Stimulated activated effector memory CD8-positive, alpha-beta T cell treated with anti-CD3 and anti-CD28 coated beads, Interleukin-12 subunit alpha, Interleukin-12 subunit beta, amount 100 ng/mL, for 72 hours (primary cell): Measurements from ENCODE around the gene PAPPA.

Experiments used
- ATAC-seq: fragments of 150-1000 bp; cut with Tn5 transposase; 2 replicates; pipeline ENCODE4 v1.10.0; 2021
- DNase-seq, 2 donors: peaks; one replicate each; pipeline ENCODE4 v3.0.0; 2021 to 2022; ENCODE audit warnings: low spot score in 2 of 2
- H3K27ac Mint-ChIP-seq: one replicate; pipeline ENCODE4 v1.8.0; 2022; ENCODE audit warnings: mild to moderate bottlenecking, mixed read lengths
- H3K36me3 Mint-ChIP-seq: one replicate; pipeline ENCODE4 v1.8.0; 2022; ENCODE audit warnings: mild to moderate bottlenecking, mixed read lengths
- H3K4me1 Mint-ChIP-seq: one replicate; pipeline ENCODE4 v1.8.0; 2022; ENCODE audit warnings: mixed read lengths
- H3K4me3 Mint-ChIP-seq: one replicate; pipeline ENCODE4 v1.8.0; 2022; ENCODE audit warnings: mild to moderate bottlenecking, mixed read lengths
- H3K9me3 Mint-ChIP-seq: one replicate; pipeline ENCODE4 v1.8.0; 2022; ENCODE audit warnings: mixed read lengths

Gene PAPPA

DNA sequence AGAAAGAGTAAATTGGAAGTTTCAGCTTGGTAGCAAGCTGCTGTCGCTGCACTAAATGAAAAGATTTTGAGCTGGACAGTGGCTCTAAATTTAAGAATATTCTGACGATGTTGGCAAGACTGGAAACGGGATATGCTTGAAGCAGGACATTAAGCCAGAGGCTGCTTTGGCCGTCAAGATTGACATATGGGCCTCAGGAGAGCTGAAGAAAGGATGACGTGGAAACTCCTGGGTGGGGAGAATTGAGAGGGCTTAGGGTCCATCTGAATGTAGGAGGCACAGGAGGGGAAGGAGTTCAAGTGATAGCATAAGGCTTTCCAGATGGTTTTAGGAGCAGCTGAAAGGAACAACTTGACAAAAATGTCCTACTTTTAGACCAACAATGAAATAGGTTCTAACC lies 108.9 kb downstream of the PAPPA start:
- H3K4me1 Mint-ChIP-seq: no peaks in the 10 kb centered on the region
- ATAC-seq: no peak
- H3K4me3 Mint-ChIP-seq: no peak overlapping the region
- no peaks in the 10 kb centered on the region for H3K36me3 Mint-ChIP-seq
- peaks cover 2% of the 10 kb centered on the region for H3K9me3 Mint-ChIP-seq
- DNase-seq: no peak
- H3K27ac Mint-ChIP-seq: no peak overlapping the region

DNA sequence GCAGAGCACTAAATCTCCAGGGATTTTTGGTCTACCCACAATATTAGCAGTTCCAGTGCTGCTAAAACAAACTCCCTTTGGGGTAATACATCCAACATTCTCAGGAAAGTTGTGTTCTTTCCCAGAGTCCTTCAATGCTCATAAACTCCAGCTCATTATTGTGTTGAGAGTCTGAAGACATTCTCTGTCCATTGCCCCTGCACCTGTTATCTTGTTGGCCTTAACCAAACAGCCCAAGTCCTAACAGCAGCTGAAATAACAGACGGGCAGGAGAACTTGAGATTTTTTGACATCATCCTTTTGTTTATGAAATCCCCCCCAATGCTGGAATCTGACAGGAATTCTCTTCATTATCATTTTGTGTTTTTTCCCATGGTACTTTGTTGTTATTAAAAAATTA lies 110.8 kb downstream of the PAPPA start:
- Mint-ChIP-seq H3K4me1 (no peaks in the 10 kb centered on the region), H3K36me3 (no peaks in the 10 kb centered on the region), H3K27ac (no peak overlapping the region), H3K4me3 (no peak overlapping the region), H3K9me3 (peaks cover 2% of the 10 kb centered on the region)
- DNase-seq (no peak), ATAC-seq (no peak)

DNA sequence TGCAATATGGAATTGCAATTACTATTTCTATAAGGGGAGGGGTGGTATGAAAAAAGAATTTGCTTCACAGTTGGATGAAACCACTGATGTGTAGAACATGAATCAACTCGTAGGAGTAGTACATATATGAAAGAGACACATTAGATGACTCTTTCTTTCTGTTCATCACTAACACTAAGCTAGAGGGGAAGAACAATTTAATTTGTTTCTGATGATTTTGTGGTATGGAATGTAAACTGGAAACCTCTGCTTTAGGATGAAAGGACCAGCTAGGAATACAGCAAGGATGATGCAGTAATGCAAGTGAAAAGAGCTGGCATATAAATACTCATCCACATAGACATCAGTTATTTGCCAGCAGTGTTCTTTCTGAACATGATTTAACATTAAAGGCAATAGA lies 113.4 kb downstream of the PAPPA start:
- peaks cover 2% of the 10 kb centered on the region for H3K9me3 Mint-ChIP-seq
- DNase-seq (no peak), ATAC-seq (no peak)
- H3K27ac Mint-ChIP-seq: no peak overlapping the region
- H3K4me3 Mint-ChIP-seq: no peak overlapping the region
- no peaks in the 10 kb centered on the region for H3K36me3 Mint-ChIP-seq
- no peaks in the 10 kb centered on the region for H3K4me1 Mint-ChIP-seq

- Mint-ChIP-seq H3K9me3 (no peaks in the 10 kb centered on the region), H3K27ac (no peak overlapping the region), H3K36me3 (no peaks in the 10 kb centered on the region), H3K4me1 (no peaks in the 10 kb centered on the region), H3K4me3 (no peak overlapping the region)
- no peak for ATAC-seq
- no peak for DNase-seq
Observed at GRCh38 chr9:116269250-116269649, 115.7 kb downstream of the PAPPA start.

DNA sequence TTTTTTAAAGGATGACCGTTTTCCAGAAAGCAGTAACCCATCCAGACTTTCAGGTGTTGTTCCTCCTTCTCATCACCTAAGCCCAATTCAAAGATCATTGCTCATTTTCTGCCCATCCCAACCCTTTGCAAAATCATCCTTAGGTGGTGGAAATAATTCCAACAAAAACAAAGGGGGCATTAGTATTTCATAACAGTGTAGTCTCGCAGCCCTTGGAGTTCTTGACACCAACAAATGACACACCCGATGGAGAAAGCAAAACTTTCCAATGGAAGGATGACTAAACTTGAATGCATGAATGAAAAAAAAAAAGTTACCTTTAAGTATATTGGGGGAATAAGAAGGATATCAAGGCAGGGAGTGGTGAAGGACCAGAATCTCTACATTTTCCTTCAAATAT lies 117.0 kb downstream of the PAPPA start:
- H3K27ac Mint-ChIP-seq: no peak overlapping the region
- H3K4me3 Mint-ChIP-seq: no peak overlapping the region
- H3K36me3 Mint-ChIP-seq: no peaks in the 10 kb centered on the region
- DNase-seq (no peak), ATAC-seq (no peak)
- no peaks in the 10 kb centered on the region for H3K9me3 Mint-ChIP-seq
- H3K4me1 Mint-ChIP-seq: no peaks in the 10 kb centered on the region

- Mint-ChIP-seq H3K27ac (no peak overlapping the region), H3K4me3 (no peak overlapping the region), H3K4me1 (no peaks in the 10 kb centered on the region), H3K36me3 (no peaks in the 10 kb centered on the region), H3K9me3 (no peaks in the 10 kb centered on the region)
- no peak for DNase-seq
- no peak for ATAC-seq
Observed at GRCh38 chr9:116271340-116271739, 117.7 kb downstream of the PAPPA start.

DNA sequence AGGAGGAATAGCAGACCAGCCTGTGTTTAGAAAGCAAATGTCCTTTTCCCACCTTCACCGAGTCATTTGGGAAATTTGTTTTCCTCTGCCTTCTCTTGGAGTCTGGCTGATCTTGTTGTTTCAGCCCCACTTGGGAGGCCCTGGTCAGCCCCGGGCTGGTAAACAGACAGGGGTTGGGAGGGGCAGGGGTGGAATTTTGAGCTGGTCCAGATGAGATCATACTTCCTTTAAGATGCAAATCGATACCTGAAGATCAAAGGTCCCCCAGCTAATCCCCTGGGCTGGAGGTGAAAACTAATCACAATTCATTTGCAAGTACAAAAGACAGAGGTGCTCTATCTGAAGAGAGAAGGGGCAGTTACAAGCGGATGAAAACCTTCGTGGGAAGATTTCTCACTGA lies 118.4 kb downstream of the PAPPA start:
- ATAC-seq (no peak), DNase-seq (no peak)
- no peaks in the 10 kb centered on the region for H3K36me3 Mint-ChIP-seq
- no peak overlapping the region for H3K4me3 Mint-ChIP-seq
- H3K9me3 Mint-ChIP-seq: no peaks in the 10 kb centered on the region
- H3K27ac Mint-ChIP-seq: no peak overlapping the region
- no peaks in the 10 kb centered on the region for H3K4me1 Mint-ChIP-seq

DNA sequence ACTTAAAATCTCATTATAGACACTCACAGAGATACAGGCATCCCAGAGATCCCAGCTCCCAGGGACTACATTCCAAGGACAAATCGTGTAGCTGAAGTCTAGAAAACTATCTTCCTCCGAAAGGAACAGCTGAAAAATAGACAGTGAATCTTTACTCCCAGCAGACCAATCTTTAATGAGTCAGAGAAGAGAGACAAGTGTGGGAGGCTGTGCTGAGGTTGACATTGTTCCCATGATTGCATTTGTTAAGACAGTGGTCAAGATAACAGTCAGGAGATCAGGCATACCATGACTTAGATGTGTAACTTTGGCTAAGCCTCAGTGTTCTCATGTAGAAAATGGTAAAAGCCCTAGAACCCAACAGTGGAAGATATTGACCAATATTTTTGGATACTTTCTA lies 120.7 kb downstream of the PAPPA start:
- DNase-seq: no peak
- Mint-ChIP-seq H3K4me1 (no peaks in the 10 kb centered on the region), H3K9me3 (no peaks in the 10 kb centered on the region), H3K27ac (no peak overlapping the region), H3K4me3 (no peak overlapping the region), H3K36me3 (no peaks in the 10 kb centered on the region)
- ATAC-seq: no peak

DNA sequence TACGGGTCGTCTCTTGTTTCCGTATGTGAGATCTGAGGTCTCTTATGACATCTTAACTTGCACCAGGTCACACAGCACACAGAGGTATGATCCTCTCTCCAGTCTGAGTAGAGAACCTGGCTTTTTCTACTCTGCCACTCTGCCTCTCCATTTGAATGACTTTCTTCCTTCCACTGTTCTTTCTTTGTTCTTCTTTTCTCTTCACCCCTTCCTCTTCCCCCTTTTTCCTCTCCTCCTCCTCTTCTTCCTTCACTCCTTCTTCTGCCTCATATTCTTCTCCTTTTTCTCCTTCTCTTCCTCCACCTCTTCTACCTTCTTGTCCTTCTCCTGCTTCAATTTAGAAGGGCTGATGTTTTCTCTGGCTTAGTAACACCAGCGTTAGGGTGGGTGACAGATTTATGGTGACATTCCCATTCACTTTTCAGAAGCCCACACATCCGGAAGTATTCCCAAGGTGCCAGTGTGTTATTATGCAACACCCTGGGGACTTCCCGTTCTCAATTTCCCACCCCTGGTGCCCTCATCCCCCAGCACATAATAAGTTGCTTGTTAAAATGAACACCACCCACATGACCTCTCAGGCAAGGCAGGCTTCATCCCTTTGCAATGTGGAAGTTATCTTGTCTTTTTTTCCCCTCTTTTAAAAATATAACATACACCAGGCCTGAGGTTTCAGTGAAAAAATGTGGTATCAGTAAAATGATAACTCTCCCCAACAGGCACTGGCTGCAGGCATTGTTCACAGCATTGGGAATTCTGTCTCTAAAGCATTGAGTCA lies 122.0 kb downstream of the PAPPA start:
- Mint-ChIP-seq H3K27ac (no peak overlapping the region), H3K36me3 (no peaks in the 10 kb centered on the region), H3K4me1 (no peaks in the 10 kb centered on the region), H3K4me3 (no peak overlapping the region), H3K9me3 (no peaks in the 10 kb centered on the region)
- ATAC-seq (no peak), DNase-seq (no peak)

- Mint-ChIP-seq H3K36me3 (no peaks in the 10 kb centered on the region), H3K27ac (no peak overlapping the region), H3K4me3 (no peak overlapping the region), H3K4me1 (no peaks in the 10 kb centered on the region), H3K9me3 (no peaks in the 10 kb centered on the region)
- ATAC-seq: no peak
- no peak for DNase-seq
Observed at GRCh38 chr9:116276196-116276493, 122.6 kb downstream of the PAPPA start.

GRCh38 chr9:116276651-116277121 lies 123.1 kb downstream of the PAPPA start:
- ATAC-seq: no peak
- Mint-ChIP-seq H3K36me3 (no peaks in the 10 kb centered on the region), H3K4me1 (no peaks in the 10 kb centered on the region), H3K9me3 (no peaks in the 10 kb centered on the region), H3K27ac (no peak overlapping the region), H3K4me3 (no peak overlapping the region)
- no peak for DNase-seq

GRCh38 chr9:116278326-116278725 lies 124.7 kb downstream of the PAPPA start:
- H3K4me1 Mint-ChIP-seq: no peaks in the 10 kb centered on the region
- no peak for DNase-seq
- no peak for ATAC-seq
- no peaks in the 10 kb centered on the region for H3K36me3 Mint-ChIP-seq
- no peak overlapping the region for H3K4me3 Mint-ChIP-seq
- H3K9me3 Mint-ChIP-seq: no peaks in the 10 kb centered on the region
- no peak overlapping the region for H3K27ac Mint-ChIP-seq

- no peaks in the 10 kb centered on the region for H3K9me3 Mint-ChIP-seq
- ATAC-seq: no peak
- no peak overlapping the region for H3K4me3 Mint-ChIP-seq
- no peak overlapping the region for H3K27ac Mint-ChIP-seq
- no peaks in the 10 kb centered on the region for H3K4me1 Mint-ChIP-seq
- no peaks in the 10 kb centered on the region for H3K36me3 Mint-ChIP-seq
- DNase-seq: no peak
Observed at GRCh38 chr9:116279230-116279629, 125.6 kb downstream of the PAPPA start.

DNA sequence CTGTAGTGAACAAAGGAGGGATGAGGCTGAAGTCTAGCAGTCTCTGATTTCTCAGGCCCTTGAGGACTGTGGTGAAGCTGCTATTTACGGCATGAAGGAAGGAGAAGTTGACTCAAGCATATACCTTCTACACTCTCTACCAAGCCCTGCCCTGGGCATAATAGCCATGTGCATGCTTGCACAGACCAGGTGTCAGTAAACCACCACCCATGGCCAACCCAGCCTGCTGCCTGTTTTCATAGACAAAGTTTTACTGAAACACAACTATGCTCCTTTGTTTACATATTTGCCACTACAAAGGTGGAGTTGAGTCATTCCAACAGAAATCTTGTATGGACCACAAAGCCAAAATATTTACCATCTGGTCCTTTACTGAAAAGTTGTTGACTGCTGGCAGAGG lies 126.9 kb downstream of the PAPPA start:
- Mint-ChIP-seq H3K9me3 (no peaks in the 10 kb centered on the region), H3K4me3 (no peak overlapping the region), H3K4me1 (no peaks in the 10 kb centered on the region), H3K36me3 (no peaks in the 10 kb centered on the region), H3K27ac (no peak overlapping the region)
- no peak for ATAC-seq
- DNase-seq: no peak

- Mint-ChIP-seq H3K4me3 (no peak overlapping the region), H3K4me1 (no peaks in the 10 kb centered on the region), H3K36me3 (no peaks in the 10 kb centered on the region), H3K9me3 (no peaks in the 10 kb centered on the region), H3K27ac (no peak overlapping the region)
- DNase-seq (no peak), ATAC-seq (no peak)
Observed at GRCh38 chr9:116282597-116282996, 129.0 kb downstream of the PAPPA start.

- H3K27ac Mint-ChIP-seq: no peak overlapping the region
- DNase-seq (no peak), ATAC-seq (no peak)
- H3K4me1 Mint-ChIP-seq: no peaks in the 10 kb centered on the region
- no peak overlapping the region for H3K4me3 Mint-ChIP-seq
- no peaks in the 10 kb centered on the region for H3K36me3 Mint-ChIP-seq
- H3K9me3 Mint-ChIP-seq: no peaks in the 10 kb centered on the region
Observed at GRCh38 chr9:116284518-116284917, 130.9 kb downstream of the PAPPA start.

- DNase-seq (no peak), ATAC-seq (no peak)
- H3K27ac Mint-ChIP-seq: no peak overlapping the region
- no peak overlapping the region for H3K4me3 Mint-ChIP-seq
- H3K36me3 Mint-ChIP-seq: no peaks in the 10 kb centered on the region
- no peaks in the 10 kb centered on the region for H3K9me3 Mint-ChIP-seq
- H3K4me1 Mint-ChIP-seq: no peaks in the 10 kb centered on the region
Observed at GRCh38 chr9:116285320-116285719, 131.7 kb downstream of the PAPPA start.
